NCI-H2171 (cell line): ENCODE data around the gene ZNF662.

ENCODE experiments used
- DNase-seq: peaks from one replicate; lab custom pipeline; 2025; lab: John Stamatoyannopoulos, UW

Gene ZNF662

DNA sequence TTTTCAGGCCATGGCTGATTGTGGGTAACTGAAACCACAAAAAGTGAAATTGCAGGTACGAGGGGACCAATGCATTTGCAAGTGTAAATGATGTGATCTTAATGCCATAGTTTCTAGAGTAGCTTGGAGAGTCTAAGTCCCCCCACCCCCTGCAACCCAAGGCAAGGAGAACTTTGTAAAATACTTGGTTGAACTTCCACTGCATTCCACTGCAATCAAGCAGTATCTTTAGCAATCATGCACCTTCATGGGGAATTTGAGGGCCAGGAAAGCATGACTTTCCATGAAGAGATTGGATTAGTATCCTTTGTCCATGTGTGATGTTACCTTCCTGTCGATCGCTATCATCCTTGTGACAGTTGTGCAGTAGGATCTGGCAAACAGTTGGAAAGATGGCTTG lies 18.9 kb upstream of the ZNF662 start:
- no peak for DNase-seq

DNA sequence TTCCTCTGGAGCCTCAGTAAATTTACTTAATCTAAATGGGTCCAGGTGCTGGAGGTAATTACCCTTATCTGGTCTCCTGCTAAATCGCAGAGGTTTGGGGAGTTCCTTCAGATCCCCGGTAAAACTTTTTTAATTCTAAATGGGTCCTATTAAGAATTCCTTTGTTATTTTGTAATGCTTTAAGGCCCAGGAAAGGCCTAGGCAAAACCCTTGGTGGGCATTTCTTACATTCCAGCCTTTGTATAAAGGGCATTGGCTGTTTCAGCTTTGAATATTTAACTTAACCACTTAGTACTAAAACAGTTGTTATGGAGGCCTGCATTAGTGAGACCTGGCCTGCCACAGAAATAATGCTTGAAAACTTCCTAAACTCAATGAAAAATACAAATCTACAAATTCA lies 14.9 kb upstream of the ZNF662 start:
- no peak for DNase-seq

DNA sequence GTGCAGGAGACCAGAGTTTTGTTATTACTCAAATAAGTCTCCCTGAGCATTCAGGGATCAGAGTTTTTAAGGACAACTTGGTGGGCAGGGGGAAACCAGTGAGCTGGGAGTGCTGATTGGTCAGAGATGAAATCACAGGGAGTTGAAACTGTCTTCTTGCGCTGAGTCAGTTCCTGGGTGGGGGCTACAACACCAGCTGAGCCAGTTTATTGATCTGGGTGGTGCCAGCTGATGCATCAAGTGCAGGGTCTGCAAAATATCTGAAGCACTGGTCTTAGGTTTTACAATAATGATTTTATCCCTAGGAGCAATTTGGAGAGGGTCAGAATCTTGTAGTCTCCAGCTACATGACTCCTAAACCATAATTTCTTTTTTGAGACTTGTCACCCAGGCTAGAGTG lies 13.8 kb upstream of the ZNF662 start:
- no peak for DNase-seq

DNA sequence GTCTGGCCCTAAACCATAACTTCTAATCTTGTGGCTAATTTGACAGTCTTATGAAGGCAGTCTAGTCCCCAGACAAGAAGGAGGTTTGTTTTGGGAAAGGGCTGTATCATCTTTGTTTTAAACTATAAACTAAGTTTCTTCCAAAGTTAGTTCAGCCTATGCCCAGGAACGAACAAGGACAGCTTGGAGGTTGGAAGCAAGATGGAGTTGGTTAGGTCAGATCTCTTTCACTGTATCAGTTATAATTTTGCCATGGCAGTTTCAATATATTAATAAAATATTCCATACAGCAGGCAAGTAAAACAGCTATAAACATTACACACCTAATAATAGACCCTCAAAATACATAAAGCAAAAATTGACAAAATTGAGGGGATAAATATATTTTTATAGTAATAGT lies 13.1 kb upstream of the ZNF662 start:
- DNase-seq, result no peak

DNA sequence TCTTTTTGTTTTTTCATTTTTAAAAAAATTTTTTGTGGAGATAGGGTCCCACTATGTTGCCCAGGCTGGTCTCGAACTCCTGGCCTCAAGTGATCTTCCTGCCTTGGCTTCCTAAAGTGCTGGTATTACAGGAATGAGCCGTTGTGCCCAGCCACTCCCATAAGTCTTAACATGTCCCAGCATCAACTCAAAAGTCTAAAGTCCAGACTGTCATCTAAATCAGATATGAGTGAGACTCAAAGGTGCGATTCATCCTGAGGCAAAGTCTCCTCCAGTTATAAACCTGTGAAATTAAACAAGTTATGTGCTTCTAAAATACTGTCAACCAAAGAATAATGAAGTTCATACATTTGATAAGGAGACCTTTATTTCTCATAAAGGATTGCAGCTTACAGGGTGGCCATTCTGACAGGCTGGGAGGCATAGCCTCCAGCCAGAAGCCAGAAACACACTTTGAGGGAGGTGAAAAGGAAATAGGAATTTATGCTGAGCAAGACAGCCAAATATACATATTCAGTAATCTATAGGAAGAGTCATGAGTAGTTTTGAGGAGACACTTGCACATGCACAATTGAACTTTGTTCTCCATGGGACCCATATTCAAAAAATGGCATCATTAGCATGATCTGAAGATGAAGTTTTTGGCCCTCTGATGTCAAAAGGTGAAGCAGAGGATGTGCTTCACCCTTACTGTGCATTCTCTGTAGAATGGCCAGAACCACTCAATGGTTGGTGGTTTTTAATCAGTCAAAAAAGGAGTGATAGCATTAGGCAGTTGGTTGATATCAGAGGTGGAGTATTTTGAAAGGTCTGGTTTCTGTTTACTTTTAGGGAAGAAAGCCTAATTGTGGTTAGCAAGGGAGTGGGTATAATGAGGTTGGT lies 11.0 kb upstream of the ZNF662 start:
- DNase-seq, result no peak

DNA sequence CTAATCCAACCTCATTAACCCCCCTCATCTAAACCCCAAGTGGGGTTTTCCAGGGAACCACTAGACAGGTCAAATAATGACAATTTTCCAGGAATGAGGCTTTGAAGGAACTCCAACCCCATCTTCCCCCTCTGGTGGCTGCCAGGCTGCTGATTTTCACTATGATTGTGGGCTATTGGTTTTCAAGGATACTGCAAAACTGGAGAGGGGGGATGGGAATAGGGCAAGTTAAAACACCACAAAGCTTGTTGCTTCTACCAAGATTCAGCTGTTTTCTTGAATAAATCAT lies 10.4 kb upstream of the ZNF662 start:
- DNase-seq, result no peak

DNA sequence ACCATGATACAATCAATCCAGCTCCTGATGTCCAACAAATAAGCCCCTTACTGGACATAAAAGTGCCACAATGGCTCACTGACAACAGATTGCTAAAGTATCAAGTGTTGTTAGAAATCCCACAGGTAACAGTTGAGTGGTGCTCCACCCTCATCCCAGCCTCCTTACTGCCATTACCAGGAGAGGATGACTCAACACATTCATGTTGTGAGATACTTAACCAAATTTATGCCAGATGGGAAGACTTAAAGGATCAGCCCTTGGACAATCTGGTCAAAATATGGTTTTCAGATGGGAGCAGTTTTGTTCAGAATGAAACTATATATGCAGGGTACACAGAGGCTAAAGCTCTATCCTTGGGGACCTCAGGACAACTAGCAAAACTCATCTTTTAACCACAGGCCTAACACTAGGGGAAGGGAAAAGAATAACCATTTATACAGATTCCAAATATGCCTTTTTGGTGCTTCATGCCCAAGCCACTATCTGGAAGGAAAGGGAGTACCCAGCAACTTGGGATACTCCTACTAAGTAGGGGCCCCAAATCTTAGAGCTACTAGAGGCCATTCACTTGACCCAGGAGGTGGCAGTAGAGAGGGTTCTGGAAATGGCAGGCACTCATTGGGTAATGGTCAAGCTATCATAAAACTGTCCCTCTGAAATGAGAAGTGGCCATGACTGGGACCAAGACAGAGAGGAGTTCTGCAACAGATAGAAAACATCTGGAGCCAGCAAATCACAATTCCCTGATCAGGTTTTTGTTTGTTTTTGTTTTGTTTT lies 6.9 kb upstream of the ZNF662 start:
- no peak for DNase-seq

DNA sequence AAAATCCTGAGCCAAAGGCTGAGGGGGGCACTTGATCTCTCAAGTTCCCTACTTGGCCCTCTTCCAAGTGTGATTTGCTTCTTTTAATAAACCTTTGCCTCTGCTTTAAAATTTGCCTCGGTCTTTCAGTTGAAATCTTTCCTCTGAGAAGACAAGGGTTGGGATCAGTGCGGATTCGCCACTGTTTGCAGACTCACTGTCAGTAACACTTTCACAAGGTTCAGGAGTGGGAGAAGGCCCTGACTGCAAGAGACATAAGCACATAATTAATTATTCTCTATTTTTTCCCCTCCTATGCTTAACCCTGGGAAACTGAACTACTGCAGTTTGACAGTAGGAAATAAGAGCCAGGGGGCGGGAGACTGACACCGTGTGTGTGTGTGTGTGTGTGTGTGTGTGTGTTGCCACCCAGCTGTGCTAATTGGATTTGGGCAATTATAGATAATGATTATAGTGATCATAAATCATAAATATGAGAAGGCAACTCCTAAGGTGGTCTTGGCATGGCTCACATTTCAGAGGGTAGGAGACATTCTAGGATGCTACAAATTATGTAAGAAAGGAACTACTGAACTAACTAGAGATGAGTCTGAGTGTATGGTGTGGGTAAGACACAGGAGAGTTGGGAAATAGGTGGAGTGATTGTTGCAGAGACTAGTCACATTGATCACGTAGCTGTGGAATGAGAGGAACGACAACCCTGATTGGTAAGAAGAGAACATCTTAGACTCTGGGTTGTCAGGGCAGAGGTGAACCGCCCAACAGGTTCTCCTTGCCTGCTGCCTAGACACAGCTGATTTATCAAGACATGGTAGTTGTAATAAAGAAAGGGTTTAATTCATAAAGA lies 5.5 kb upstream of the ZNF662 start:
- DNase-seq, result no peak

DNA sequence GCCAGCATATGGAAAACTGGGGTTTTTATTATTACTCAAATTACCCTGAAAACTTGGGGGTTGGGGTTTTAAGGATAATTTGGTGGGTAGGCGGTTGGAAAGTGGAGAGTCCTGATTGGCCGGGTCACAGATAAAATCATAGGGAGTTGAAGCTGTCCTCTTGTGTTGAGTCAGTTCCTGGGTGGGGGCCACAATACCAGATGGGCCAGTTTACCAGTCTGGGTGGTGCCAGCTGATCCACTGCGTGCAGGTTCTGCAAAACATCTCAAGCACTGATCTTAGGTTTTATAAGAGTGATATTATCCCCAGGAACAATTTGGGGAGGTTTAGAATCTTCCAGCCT lies 4.9 kb upstream of the ZNF662 start:
- DNase-seq, result no peak

DNA sequence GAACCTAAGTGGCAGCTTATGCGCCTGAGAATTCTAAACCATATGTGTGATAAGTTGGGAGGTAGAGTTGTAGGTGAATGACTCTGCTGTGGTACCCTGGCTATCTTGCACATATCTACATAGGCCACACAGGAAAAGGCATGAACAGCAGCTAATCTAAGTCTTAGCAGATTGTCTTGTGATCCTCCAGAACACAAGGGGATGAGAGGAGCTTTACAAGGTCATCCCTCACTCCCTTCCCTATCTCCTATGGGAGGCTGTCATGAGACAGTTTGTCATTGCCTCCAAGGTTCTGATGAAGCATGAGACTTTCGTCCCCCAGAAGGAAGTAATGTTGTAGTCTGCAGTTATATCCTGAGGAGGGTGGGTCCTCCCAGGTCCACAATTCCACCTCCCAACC lies 3.7 kb upstream of the ZNF662 start:
- no peak for DNase-seq

DNA sequence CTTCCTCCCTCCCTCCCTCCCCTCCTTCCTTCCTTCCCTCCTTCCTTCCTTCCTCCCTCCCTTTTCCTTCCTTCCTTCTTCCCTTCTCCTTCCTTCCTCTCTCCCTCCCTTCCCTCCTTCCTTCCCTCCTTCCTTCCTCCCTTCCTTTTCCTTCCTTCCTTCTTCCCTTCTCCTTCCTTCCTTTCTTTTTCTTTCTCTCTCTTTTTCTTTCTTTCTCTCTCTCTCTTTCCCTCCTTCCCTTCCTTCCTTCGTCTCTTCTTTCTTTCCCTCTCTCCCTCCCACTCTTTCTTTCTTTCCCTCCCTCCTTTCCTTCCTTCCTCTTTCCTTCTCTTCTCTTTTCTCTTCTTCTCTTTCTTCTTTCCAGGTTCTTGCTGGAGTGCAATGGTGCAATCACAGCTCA lies 1.9 kb upstream of the ZNF662 start:
- no peak for DNase-seq

DNA sequence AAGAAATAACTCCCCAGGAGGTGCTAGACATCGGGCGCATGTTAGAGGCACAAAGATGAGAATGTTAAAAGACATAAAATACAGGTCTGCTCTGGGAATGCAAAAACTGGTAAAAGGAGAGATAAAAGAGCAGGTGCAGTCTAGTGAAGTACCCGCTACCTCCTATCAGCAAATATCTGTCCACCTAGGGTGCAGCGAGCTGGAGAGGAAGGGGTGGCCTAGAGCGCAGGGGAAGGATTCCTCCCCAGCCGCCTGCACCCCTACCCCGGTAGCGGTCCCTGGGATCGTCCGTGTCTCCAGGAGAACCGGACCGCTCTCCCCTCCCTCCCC lies 237 bp upstream of the ZNF662 start:
- no peak for DNase-seq

DNA sequence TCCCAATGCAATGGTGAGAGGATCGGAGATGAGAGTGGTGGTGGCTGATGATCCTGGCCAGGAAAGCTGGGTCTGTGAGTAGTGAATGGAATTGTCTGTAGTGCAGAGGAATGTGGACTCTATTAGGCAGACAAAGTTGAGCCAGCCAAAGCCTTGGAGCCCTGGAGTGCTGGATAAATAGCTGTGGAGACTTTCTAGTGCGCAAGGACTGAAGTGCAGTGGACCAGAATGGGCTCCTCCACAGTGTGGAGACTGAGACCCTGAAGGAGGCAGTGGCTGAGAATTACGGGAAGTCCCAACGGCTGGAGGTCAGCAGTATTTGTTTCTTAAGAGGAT lies 874 bp downstream of the ZNF662 start:
- DNase-seq, result no peak

DNA sequence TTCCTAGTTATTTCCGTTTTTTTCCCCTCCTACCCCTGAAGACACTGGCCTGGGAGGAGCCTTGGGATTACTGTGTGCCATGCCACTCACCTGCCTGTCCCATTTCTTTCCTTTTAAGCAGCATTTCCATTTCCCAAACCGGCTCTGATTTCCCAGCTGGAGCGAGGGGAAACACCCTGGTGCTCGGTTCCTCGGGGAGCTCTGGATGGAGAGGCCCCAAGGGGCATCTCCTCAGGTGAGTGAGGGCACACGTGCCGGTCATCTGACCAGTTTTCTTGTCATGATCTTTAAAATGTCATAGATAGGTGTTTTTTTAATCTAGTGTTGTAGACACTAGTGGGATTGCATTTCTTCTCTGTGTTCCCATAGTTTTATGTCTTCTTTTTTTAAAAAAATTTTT lies 2.7 kb downstream of the ZNF662 start:
- DNase-seq, result no peak

DNA sequence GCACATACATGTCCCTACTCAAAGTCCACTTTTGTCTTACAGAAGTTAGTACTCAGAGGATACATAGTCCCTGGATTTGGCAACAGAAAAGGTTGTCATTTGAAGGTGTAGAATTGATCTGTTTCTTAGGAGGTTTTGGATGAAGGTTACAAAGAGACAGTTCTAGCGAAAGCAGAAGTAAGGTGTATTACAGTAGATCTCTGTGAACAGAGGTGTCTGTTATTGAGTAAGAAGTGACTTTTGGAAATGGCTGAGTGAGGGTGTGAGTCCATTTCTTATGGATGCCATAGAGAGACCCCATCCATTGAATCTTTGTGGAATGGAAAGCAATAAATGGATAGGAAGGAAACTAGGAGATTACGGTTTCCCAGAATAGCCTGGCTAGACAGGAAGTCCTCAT lies 5.6 kb downstream of the ZNF662 start:
- no peak for DNase-seq

DNA sequence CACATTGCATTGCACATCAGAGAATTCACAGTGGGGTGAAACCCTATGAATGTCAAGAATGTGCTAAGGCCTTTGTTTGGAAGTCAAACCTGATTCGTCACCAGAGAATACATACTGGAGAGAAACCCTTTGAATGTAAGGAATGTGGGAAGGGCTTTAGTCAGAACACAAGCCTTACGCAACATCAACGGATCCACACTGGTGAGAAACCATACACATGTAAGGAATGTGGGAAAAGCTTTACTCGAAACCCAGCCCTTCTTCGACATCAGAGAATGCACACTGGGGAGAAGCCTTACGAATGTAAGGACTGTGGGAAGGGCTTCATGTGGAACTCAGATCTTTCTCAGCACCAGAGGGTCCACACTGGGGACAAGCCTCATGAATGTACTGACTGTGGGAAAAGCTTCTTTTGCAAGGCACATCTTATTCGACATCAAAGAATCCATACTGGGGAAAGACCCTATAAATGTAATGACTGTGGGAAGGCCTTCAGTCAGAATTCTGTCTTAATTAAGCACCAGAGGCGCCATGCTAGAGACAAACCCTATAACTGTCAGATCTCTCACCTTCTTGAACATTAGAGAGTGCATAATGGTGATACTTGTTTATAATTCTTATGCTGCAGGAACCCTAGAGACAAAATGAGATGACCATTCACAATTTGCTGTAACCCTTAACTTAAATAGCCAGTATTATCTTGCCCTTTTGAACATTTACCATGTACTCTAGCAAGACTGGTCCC lies 9.0 kb downstream of the ZNF662 start:
- no peak for DNase-seq

DNA sequence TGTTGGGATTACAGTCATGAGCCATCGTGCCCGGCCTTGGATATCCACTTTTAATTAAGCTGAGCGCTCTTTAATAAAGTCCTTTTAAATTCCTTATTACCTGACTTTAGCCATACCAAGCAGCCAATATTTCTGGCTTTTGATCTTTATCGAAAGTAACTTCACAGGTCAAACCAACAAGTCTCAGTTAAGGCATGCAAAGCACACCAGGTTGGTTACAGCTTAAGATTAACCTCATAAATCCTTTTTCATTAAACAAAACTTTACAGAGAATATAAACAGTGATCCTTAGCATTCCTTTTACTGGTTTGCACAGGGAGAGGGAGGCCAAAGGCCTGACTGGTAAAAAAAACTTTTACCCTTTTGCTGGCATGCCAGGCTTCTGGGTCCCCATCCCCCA lies 17.7 kb downstream of the ZNF662 start:
- no peak for DNase-seq

DNA sequence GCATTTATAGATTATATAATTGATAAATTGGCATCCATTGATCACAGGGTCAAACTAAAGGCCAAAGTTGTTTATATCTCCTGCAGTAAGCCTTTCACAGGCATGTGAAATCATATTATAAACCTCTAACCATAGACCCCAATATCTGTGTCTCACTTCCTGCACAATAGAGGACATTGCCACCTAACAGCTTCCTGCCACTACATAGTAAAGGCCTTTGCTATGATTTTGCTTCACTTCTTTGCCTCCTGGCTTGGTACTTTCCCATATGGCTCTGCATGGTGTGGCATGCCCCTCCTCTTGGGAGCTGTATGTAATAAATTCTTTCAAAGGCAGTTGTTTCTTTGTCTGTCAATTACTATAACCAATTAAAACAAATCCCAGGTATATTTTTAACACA lies 20.4 kb downstream of the ZNF662 start:
- no peak for DNase-seq

DNA sequence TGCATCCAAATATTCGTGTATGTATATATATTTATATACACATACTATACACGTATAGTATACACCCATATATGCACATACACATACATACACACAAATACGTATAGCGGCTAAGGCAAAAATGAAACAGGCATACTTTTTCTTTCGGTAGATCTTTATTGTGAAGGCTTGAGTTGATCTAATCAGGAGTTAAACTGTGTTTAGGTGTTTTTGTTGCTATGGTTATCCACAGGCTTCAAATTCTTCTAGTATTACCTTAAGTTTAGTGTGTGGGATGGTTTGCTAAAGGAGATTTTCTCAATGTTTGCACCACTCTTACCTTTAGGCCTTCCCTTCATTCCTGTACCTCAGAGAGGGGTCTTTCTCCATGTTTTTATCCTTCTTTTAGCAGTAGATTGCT lies 28.2 kb downstream of the ZNF662 start:
- no peak for DNase-seq

DNA sequence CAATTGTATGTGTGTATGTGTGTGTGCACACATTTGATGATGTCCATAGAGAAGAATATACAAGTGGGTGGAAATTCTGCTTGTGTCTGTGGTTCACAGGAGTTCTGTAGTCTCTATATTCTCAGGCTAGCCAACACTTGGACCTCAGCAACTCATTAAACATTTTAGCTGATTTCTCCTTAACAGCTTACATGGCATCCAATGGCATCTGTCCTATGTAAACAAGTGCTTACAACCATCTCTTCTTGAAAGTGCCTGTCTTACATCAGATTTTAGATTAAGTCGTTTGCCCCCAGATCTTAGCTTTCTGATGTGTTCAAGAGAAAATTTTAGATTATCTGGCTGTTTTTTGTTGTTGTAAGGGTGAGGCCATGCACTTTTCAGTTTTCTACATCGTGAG lies 29.0 kb downstream of the ZNF662 start:
- no peak for DNase-seq

DNA sequence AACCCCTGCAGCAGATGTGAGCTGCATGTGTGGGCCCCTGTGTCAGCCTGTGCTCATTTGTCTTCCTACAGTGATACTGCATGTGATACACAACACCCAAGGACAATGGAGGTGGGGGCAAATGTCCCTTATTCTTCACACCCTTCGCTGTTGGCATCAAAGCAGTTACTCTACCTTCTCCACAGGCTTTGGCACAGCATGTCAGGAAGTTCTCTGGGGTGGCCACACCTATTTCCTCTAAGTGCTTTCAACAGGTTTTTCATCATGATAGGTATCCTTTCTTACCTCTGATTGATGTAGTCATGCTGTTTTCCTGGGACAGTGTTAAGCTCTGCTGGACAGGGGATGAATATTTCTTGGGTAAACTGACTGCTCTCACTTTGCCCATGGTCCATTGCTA lies 29.5 kb downstream of the ZNF662 start:
- DNase-seq, result no peak

DNA sequence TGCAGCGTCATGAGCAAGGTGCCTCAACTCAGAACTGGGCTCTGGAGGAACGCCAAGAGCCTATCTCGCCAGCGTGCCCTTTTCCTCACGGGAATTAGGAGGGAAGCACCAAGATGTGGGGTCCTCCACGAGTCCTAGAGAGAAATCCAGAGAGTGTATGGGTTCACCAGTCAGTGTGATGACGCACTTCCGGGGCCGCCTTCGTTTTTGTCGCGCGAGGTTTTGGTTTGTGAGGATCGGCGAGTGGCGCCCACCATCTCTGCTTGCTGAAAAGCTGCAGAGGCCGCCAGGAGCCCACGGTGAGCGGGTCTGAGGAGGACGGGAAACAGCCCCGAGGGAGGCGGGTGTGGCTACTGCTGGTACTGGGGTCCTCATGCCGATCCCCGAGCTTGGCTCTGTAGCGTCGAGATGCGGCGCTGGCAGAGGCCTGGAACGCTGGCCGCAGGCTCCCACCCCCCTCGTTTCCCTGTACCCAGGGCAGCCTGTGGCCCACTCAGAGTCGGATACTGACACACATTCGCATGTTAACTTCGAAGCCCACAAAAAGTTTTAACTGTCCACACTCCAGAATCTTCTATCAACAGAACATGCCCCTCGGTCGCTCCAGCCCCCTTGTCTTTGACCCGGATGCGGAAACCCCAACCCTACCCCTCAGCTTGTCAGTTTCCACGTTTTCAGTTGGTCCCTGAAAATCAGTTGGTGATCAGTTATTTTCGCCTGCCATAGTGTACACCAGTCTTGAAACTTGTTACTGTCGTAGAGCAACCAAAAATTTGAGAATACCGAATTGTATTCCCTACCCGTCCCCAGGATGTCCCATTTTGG lies 30.4 kb downstream of the ZNF662 start:
- no peak for DNase-seq
